K562 (cell line): ENCODE results near the gene SP4.

Experiments
- ARNT ChIP-seq, 2 experiments: fragments of 450-650 bp; IDR thresholded peaks; 2 replicates each; pipeline ENCODE4 v1.6.1; 2016; ENCODE audit warnings: mild to moderate bottlenecking in 1 of 2
- BRCA1 ChIP-seq, 2 experiments: fragments of 450-650 bp in 1 of 2; sonication (generic) in 1 of 2; formaldehyde crosslinking in 1 of 2; IDR thresholded peaks; 2 replicates each; pipeline versions ENCODE4 v1.5.0 to v1.6.1; 2017 to 2020; ENCODE audit warnings: mild to moderate bottlenecking in 1 of 2, missing genetic modification reagents in 1 of 2
- DACH1 ChIP-seq: fragments of 450-650 bp; IDR thresholded peaks from 2 replicates; pipeline ENCODE4 v1.6.1; 2018; ENCODE audit not compliant: partially characterized antibody
- FOXJ2 ChIP-seq: fragments of 200-800 bp; sonication (Bioruptor generic); IDR thresholded peaks from 2 replicates; pipeline ENCODE4 v1.6.1; 2016; ENCODE audit warnings: missing genetic modification characterization, missing compliant biosample characterization
- GATA2 ChIP-seq: sonication (generic); formaldehyde crosslinking; IDR thresholded peaks from 2 replicates; pipeline ENCODE4 v1.4.0; 2020; ENCODE audit warnings: mild to moderate bottlenecking, missing genetic modification reagents
- SREBF2 ChIP-seq: sonication (generic); formaldehyde crosslinking; IDR thresholded peaks from 2 replicates; pipeline ENCODE4 v1.4.0; 2020; ENCODE audit warnings: mild to moderate bottlenecking, missing genetic modification reagents
- TAF1 ChIP-seq: IDR thresholded peaks from 2 replicates; pipeline ENCODE4 v1.6.1; 2011; ENCODE audit warnings: mild to moderate bottlenecking, low read length, moderate library complexity; ENCODE audit not compliant: insufficient read depth, control insufficient read depth, severe bottlenecking; ENCODE audit errors: extremely low read depth
- ZFPM2 ChIP-seq: fragments of 250-450 bp; sonication (Bioruptor Pico); IDR thresholded peaks from 2 replicates; pipeline ENCODE4 v1.5.1; 2022; ENCODE audit warnings: mild to moderate bottlenecking

DNA sequence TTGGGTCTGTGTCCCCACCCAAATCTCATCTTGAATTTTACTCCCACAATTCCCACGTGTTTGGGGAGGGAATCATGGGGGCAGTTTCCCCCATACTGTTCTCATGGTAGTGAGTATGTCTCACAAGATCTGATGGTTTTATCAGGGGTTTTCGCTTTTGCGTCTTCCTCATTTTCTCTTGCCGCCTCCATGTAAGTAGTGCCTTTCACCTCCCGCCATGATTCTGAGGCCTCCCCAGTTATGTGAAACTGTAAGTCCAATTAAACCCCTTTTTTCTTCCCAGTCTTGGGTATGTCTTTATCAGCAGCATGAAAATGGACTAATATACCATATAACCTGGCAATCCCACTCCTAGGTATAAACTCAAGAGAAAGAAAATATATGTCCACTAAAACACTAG lies 25.9 kb upstream of the SP4 start:
- no peak for TF ChIP-seq SREBF2 (CRISPR knock-in tag)
- TF ChIP-seq ZFPM2 (CRISPR knock-in tag), result no peak
- no peak for TF ChIP-seq GATA2 (CRISPR knock-in tag)
- no peak for TF ChIP-seq TAF1
- no peak for TF ChIP-seq ARNT (IDR thresholded peaks at IDR 0.05)
- no peak for TF ChIP-seq FOXJ2 (tag)
- no peak for TF ChIP-seq BRCA1 (IDR thresholded peaks at IDR 0.05)
- TF ChIP-seq BRCA1 (CRISPR knock-in tag; IDR thresholded peaks at IDR 0.05), result no peak
- no peak for TF ChIP-seq DACH1
